ENCODE data around the gene NDUFAF2.

Gene NDUFAF2

GRCh38 chr5:61100437-61100836 lies 155.4 kb downstream of the NDUFAF2 start:
- no peak overlapping the region for H3K9ac ChIP-seq (ENCODE audit: low read length)
- no peak overlapping the region for H3K4me2 ChIP-seq (ENCODE audit: low read depth, low read length, poor library complexity, severe bottlenecking)
- H3K79me2 ChIP-seq (ENCODE audit: insufficient read depth, low read length): no peaks in the 10 kb centered on the region
- H3K9me3 ChIP-seq (ENCODE audit: insufficient read depth, low read length): no peaks in the 10 kb centered on the region
- H3K36me3 ChIP-seq (ENCODE audit: low read length): 0 out of 2 replicates have a peak, but pooled peaks cover 4% of the 10 kb centered on the region
- TF ChIP-seq CTCF (IDR thresholded peaks at IDR 0.05; ENCODE audit: insufficient read depth, low read length, poor library complexity, severe bottlenecking) (no peak), EZH2phosphoT487 (conservative IDR thresholded peaks at IDR 0.05; ENCODE audit: low read length) (no peak)
- H2AFZ ChIP-seq (ENCODE audit: low read depth, low read length, severe bottlenecking): no peak overlapping the region
- H3K27ac ChIP-seq (ENCODE audit: low read depth, low read length): no peak overlapping the region
- H4K20me1 ChIP-seq (ENCODE audit: low read depth, low read length): no peaks in the 10 kb centered on the region
- no peaks in the 10 kb centered on the region for H3K27me3 ChIP-seq (ENCODE audit: low read length)
- no peaks in the 10 kb centered on the region for H3K9me2 ChIP-seq (replicated peaks; ENCODE audit: insufficient read depth, low read length)
- no peaks in the 10 kb centered on the region for H3F3A ChIP-seq (ENCODE audit: insufficient read depth)
- H3K4me3 ChIP-seq (ENCODE audit: insufficient read depth, low read length, poor library complexity, severe bottlenecking): no peak overlapping the region

- no peaks in the 10 kb centered on the region for H3K36me3 ChIP-seq (ENCODE audit: low read length)
- H3F3A ChIP-seq (ENCODE audit: insufficient read depth): no peaks in the 10 kb centered on the region
- no peak overlapping the region for H3K27ac ChIP-seq (ENCODE audit: low read depth, low read length)
- H3K9me2 ChIP-seq (replicated peaks; ENCODE audit: insufficient read depth, low read length): no peaks in the 10 kb centered on the region
- H3K79me2 ChIP-seq (ENCODE audit: insufficient read depth, low read length): no peaks in the 10 kb centered on the region
- no peaks in the 10 kb centered on the region for H4K20me1 ChIP-seq (ENCODE audit: low read depth, low read length)
- TF ChIP-seq CTCF (IDR thresholded peaks at IDR 0.05; ENCODE audit: insufficient read depth, low read length, poor library complexity, severe bottlenecking): no peak
- no peak for TF ChIP-seq EZH2phosphoT487 (conservative IDR thresholded peaks at IDR 0.05; ENCODE audit: low read length)
- no peaks in the 10 kb centered on the region for H3K27me3 ChIP-seq (ENCODE audit: low read length)
- no peak overlapping the region for H3K9ac ChIP-seq (ENCODE audit: low read length)
- no peak overlapping the region for H3K4me2 ChIP-seq (ENCODE audit: low read depth, low read length, poor library complexity, severe bottlenecking)
- H2AFZ ChIP-seq (ENCODE audit: low read depth, low read length, severe bottlenecking): no peak overlapping the region
- 0 out of 2 replicates have a peak, but pooled peaks cover 3% of the 10 kb centered on the region for H3K9me3 ChIP-seq (ENCODE audit: insufficient read depth, low read length)
- H3K4me3 ChIP-seq (ENCODE audit: insufficient read depth, low read length, poor library complexity, severe bottlenecking): no peak overlapping the region
These were observed 169.4 kb downstream of the NDUFAF2 start for GRCh38 chr5:61114441-61114840.

- no peaks in the 10 kb centered on the region for H3F3A ChIP-seq (ENCODE audit: insufficient read depth)
- no peak overlapping the region for H3K4me2 ChIP-seq (ENCODE audit: low read depth, low read length, poor library complexity, severe bottlenecking)
- no peaks in the 10 kb centered on the region for H3K36me3 ChIP-seq (ENCODE audit: low read length)
- no peaks in the 10 kb centered on the region for H4K20me1 ChIP-seq (ENCODE audit: low read depth, low read length)
- no peak overlapping the region for H3K9ac ChIP-seq (ENCODE audit: low read length)
- H3K9me2 ChIP-seq (replicated peaks; ENCODE audit: insufficient read depth, low read length): no peaks in the 10 kb centered on the region
- H3K27ac ChIP-seq (ENCODE audit: low read depth, low read length): no peak overlapping the region
- 0 out of 2 replicates have a peak, but pooled peaks cover 3% of the 10 kb centered on the region for H3K9me3 ChIP-seq (ENCODE audit: insufficient read depth, low read length)
- no peak for TF ChIP-seq CTCF (IDR thresholded peaks at IDR 0.05; ENCODE audit: insufficient read depth, low read length, poor library complexity, severe bottlenecking)
- TF ChIP-seq EZH2phosphoT487 (conservative IDR thresholded peaks at IDR 0.05; ENCODE audit: low read length): no peak
- H3K4me3 ChIP-seq (ENCODE audit: insufficient read depth, low read length, poor library complexity, severe bottlenecking): no peak overlapping the region
- no peaks in the 10 kb centered on the region for H3K27me3 ChIP-seq (ENCODE audit: low read length)
- no peak overlapping the region for H2AFZ ChIP-seq (ENCODE audit: low read depth, low read length, severe bottlenecking)
- H3K79me2 ChIP-seq (ENCODE audit: insufficient read depth, low read length): no peaks in the 10 kb centered on the region
These were observed 171.0 kb downstream of the NDUFAF2 start for GRCh38 chr5:61115968-61116367.

All from SU-DHL-6 (cell line).